Lung (tissue), 12 donors: ENCODE data around the gene DOCK3. TPM values are rescaled to one million over a fixed set of nuclear protein-coding genes. Genes with fewer than 3 reads are reported as not detected.

Experiments used
- ATAC-seq: fragments of 200-7000 bp; cut with Tn5 transposase; one replicate; pipeline ENCODE4 v1.9.1; 2020; ENCODE audit warnings: moderate number of reproducible peaks; ENCODE audit not compliant: insufficient read depth, low FRiP score
- DNase-seq, 3 donors: peaks; one replicate each; pipeline ENCODE4 v3.0.0-alpha.2; 2013 to 2017
- H3K27ac ChIP-seq, 2 donors: one replicate each; pipeline ENCODE4 v1.5.1; 2013; ENCODE audit warnings: mild to moderate bottlenecking in 2 of 2, moderate library complexity in 2 of 2, control low read depth in 1 of 2, inconsistent platforms in 1 of 2, low read depth in 1 of 2, low read length in 1 of 2
- H3K27me3 ChIP-seq, 3 donors: one replicate each; pipeline ENCODE4 v1.5.1; 2013; ENCODE audit warnings: low read length in 2 of 3; ENCODE audit not compliant: control insufficient read depth in 3 of 3, insufficient read depth in 3 of 3
- H3K36me3 ChIP-seq, 4 donors: one replicate each; pipeline ENCODE4 v1.5.1; 2013; ENCODE audit warnings: low read length in 4 of 4, mild to moderate bottlenecking in 1 of 4, moderate library complexity in 1 of 4; ENCODE audit not compliant: control insufficient read depth in 4 of 4, insufficient read depth in 4 of 4
- H3K4me1 ChIP-seq, 5 donors: one replicate each; pipeline ENCODE4 v1.5.1; 2013; ENCODE audit warnings: low read length in 5 of 5, mild to moderate bottlenecking in 2 of 5, moderate library complexity in 1 of 5; ENCODE audit not compliant: control insufficient read depth in 5 of 5, insufficient read depth in 5 of 5
- H3K4me3 ChIP-seq: one replicate; pipeline ENCODE4 v1.5.1; 2013; ENCODE audit warnings: mild to moderate bottlenecking, control low read depth, moderate library complexity
- H3K9ac ChIP-seq, 2 donors: one replicate each; pipeline ENCODE4 v1.5.1; 2013; ENCODE audit warnings: low read length in 2 of 2, control low read depth in 1 of 2; ENCODE audit not compliant: insufficient read depth in 1 of 2
- H3K9me3 ChIP-seq, 4 donors: one replicate each; pipeline ENCODE4 v1.5.1; 2013; ENCODE audit warnings: low read length in 3 of 4, mild to moderate bottlenecking in 1 of 4, moderate library complexity in 1 of 4; ENCODE audit not compliant: control insufficient read depth in 4 of 4, insufficient read depth in 3 of 4
- WGBS, 2 donors: extraction: QIAGEN DNeasy Blood & Tissue Kit; methylation state at CpG; one replicate each; pipeline ENCODE4 v1.1.7; 2013; 5-methylcytosine and 5-hydroxymethylcytosine counted together
- polyA plus RNA-seq, 2 donors: library from polyadenylated mRNA; stranded (reverse); fragments of 200-250 nt; gene quantifications; one replicate each; pipeline ENCODE4 v1.2.1, GENCODE V29; 2013
- total RNA-seq, 2 donors: library from RNA; depleted of rRNA in 1 of 2; stranded (reverse); fragments of >200 nt in 1 of 2; gene quantifications; one replicate each; pipeline ENCODE4 v1.2.1, GENCODE V29; 2014 to 2021
- TF ChIP-seq, protein P1 (sequence below): IDR thresholded peaks from 2 replicates; pipeline ENCODE4 v1.5.1; 2012; ENCODE audit warnings: mild to moderate bottlenecking; ENCODE audit errors: control extremely low read depth, extremely low read depth
- donor health status: control.
- donor health status: control.
- donor health status: Bipolar disorder and iron deficiency.
- donor health status: healthy.
- donor health status: DM: yes; HTN: yes; CAD: no.

The DOCK3 gene
- total and polyA plus RNA-seq, 4 donors = 0.06 to 1.4 (median 0.34) TPM

DNA sequence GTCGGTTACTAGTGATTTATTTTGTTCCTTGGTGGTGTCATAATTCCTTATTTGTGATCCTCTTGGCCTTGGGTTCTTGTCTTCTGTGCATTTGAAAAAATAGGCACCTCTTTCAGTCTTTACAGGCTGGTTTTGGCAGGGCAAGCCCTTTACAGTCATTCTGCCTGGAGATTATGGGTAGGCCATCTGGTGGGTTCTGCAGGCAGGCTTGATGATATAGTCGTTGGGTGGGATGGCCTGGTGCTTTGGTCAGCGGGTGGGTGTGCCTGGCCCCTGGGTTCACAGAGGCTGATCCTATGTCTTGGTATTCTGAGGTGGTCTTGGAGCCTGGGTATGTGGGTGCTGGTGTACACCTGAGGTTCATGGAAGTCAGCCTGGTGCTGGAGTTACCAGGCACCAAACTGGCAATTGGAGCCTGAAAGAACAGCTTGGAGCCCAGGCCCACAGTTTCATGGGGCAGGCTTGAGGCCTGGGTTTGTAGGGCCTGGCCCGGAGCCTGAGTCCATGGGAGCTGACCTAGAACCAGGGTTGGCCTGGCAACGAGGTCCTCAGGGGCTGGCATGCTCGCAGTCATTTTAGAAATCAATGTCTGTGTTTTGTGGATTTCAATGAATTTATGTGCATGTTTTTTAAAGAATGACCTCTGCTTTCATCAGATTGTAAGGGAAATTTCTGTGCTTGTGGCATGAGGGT is 63.3 kb downstream of the DOCK3 start:
- H3K4me3 ChIP-seq = no peak overlapping the region
- DNase-seq = no peak
- TF ChIP-seq, protein P1, sequence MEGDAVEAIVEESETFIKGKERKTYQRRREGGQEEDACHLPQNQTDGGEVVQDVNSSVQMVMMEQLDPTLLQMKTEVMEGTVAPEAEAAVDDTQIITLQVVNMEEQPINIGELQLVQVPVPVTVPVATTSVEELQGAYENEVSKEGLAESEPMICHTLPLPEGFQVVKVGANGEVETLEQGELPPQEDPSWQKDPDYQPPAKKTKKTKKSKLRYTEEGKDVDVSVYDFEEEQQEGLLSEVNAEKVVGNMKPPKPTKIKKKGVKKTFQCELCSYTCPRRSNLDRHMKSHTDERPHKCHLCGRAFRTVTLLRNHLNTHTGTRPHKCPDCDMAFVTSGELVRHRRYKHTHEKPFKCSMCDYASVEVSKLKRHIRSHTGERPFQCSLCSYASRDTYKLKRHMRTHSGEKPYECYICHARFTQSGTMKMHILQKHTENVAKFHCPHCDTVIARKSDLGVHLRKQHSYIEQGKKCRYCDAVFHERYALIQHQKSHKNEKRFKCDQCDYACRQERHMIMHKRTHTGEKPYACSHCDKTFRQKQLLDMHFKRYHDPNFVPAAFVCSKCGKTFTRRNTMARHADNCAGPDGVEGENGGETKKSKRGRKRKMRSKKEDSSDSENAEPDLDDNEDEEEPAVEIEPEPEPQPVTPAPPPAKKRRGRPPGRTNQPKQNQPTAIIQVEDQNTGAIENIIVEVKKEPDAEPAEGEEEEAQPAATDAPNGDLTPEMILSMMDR = no peak
- H3K9ac ChIP-seq = no peak overlapping the region
- H3K27ac ChIP-seq = no peak overlapping the region
- no peaks in the 10 kb centered on the region for H3K27me3 ChIP-seq
- no peak for ATAC-seq
- H3K36me3 ChIP-seq = no peaks in the 10 kb centered on the region
- no peaks in the 10 kb centered on the region for H3K4me1 ChIP-seq
- peaks cover 0 to 2% (median 0%) of the 10 kb centered on the region in 4 donors for H3K9me3 ChIP-seq
- WGBS, 2 donors = 81 to 91% methylated on average over 6 of the region's 6 CpGs

DNA sequence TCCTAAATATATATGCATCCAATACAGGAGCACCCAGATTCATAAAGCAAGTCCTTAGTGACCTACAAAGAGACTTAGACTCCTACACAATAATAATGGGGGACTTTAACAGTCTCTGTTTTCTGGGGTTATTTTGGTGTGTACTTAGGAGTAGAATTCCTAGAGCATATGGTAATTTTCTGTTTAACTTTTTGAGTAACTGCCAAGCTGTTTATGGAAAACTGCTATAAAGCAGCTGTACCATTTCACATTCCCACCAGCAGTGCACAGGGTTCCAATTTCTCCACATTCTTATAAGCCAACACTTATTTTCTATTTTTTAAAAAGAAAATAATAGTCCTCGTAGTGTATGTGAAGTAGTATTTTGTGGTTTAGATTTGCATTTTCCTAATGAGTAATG is 68.9 kb downstream of the DOCK3 start:
- WGBS, 2 donors = 72 to 79% methylated on average over 1 of the region's 1 CpG
- Histone ChIP-seq H3K4me1 (no peaks in the 10 kb centered on the region), H3K9me3 (peaks cover 0 to 4% (median 0%) of the 10 kb centered on the region in 4 donors), H3K4me3 (no peak overlapping the region), H3K9ac (no peak overlapping the region), H3K27ac (no peak overlapping the region), H3K36me3 (no peaks in the 10 kb centered on the region), H3K27me3 (no peaks in the 10 kb centered on the region)
- TF ChIP-seq, protein P1 = no peak
- no peak for ATAC-seq
- DNase-seq = peak in 2 of 3 donors; percentile 17 to 27

DNA sequence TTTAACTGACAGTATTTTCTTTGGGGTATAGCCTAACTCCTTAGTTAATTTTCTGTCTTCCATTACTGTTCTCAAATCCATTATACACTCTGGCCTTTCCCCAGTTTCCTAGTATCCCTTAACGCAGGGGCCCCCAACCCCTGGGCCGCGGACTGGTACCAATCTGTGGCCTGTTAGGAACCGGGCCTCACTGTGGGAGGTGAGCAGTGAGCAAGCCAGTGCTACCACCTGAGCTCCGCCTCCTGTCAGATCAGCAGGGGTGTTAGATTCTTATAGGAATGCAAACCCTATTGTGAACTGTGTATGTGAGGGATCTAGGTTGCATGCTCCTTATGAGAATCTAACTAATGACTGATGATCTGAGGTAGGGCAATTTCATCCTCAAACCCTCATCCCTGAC is 75.1 kb downstream of the DOCK3 start:
- 70 to 77% methylated on average over 5 of the region's 5 CpGs for WGBS, 2 donors
- no peak for DNase-seq

More for the DNA sequence above, 75.1 kb downstream of the DOCK3 start:
- H3K27me3 ChIP-seq = no peaks in the 10 kb centered on the region
- H3K36me3 ChIP-seq = no peaks in the 10 kb centered on the region
- TF ChIP-seq, protein P1 = no peak
- H3K4me3 ChIP-seq = no peak overlapping the region
- H3K9ac ChIP-seq = no peak overlapping the region
- H3K4me1 ChIP-seq = no peaks in the 10 kb centered on the region
- no peak for ATAC-seq
- H3K27ac ChIP-seq = no peak overlapping the region
- peaks cover 0 to 2% (median under 1%) of the 10 kb centered on the region in 4 donors for H3K9me3 ChIP-seq
